SK-N-MC (cell line): ENCODE data around the gene FAM72B.
"Not testable (repeated sequence)": the region's sequence is repeated elsewhere in the genome, so short reads cannot be mapped to it uniquely, and the experiment has no call there.

Source experiments
- DNase-seq: peaks from one replicate; pipeline ENCODE4 v3.0.0-alpha.2; 2011; ENCODE audit warnings: low read depth, low spot score
- H3K27ac ChIP-seq: fragments of 200-600 bp; sonication (generic); 2 replicates; pipeline ENCODE4 v1.5.1; 2016; ENCODE audit warnings: mixed run types
- H3K36me3 ChIP-seq: fragments of 200-600 bp; sonication (generic); 2 replicates; pipeline ENCODE4 v1.6.1; 2017; ENCODE audit warnings: antibody characterized with exemption, low read length, mixed read lengths; ENCODE audit not compliant: insufficient read depth
- H3K4me3 ChIP-seq: fragments of 200-600 bp; sonication (generic); 2 replicates; pipeline ENCODE4 v1.5.1; 2016
- H3K9ac ChIP-seq: fragments of 200-600 bp; sonication (generic); 2 replicates; pipeline ENCODE4 v1.8.0; 2017; ENCODE audit warnings: mixed run types, mixed read lengths; ENCODE audit not compliant: insufficient read length
- H3K9me3 ChIP-seq: fragments of 200-600 bp; sonication (generic); 2 replicates; pipeline ENCODE4 v1.6.1; 2017; ENCODE audit warnings: low read depth, mild to moderate bottlenecking, antibody characterized with exemption, low read length, moderate library complexity, mixed read lengths
- POLR2AphosphoS5 ChIP-seq: IDR thresholded peaks from 2 replicates; pipeline ENCODE4 v1.6.1; 2012; ENCODE audit warnings: mild to moderate bottlenecking, low read depth, low read length, borderline replicate concordance

The FAM72B gene

GRCh38 chr1:121184290-121185127, at the start of gene FAM72B, which contains the start of gene SRGAP2C:
FAM72B (minus strand) TSS chr1:121184340; CDS start chr1:121183489, 851 bp downstream.
SRGAP2C (plus strand) TSS chr1:121184975; CDS start chr1:121187447, 2,472 bp downstream.
- peak; percentile 94 for DNase-seq
- not testable (repeated sequence) for H3K9me3 ChIP-seq, H3K9ac ChIP-seq, H3K36me3 ChIP-seq
- 0 out of 2 replicates have a peak, but pooled peaks have one; percentile 19 for TF ChIP-seq POLR2AphosphoS5
- Histone ChIP-seq H3K27ac (peak within 1 kb of the TSS; percentile 46; the same call in 1 of the 2 replicates), H3K4me3 (peak within 1 kb of the TSS; percentile 72)

GRCh38 chr1:121232445-121233125, 48.4 kb upstream of the FAM72B start:
- not testable (repeated sequence) for H3K4me3 ChIP-seq, H3K36me3 ChIP-seq, H3K27ac ChIP-seq, H3K9me3 ChIP-seq, H3K9ac ChIP-seq, DNase-seq

GRCh38 chr1:121230636-121231035, 46.5 kb upstream of the FAM72B start:
- not testable (repeated sequence) for H3K27ac ChIP-seq, H3K36me3 ChIP-seq, H3K4me3 ChIP-seq, H3K9me3 ChIP-seq, DNase-seq, H3K9ac ChIP-seq

GRCh38 chr1:121227544-121228330, 43.6 kb upstream of the FAM72B start:
- not testable (repeated sequence) for DNase-seq, H3K9ac ChIP-seq, H3K36me3 ChIP-seq, H3K9me3 ChIP-seq, H3K27ac ChIP-seq, H3K4me3 ChIP-seq

GRCh38 chr1:121226925-121227324, 42.8 kb upstream of the FAM72B start:
- not testable (repeated sequence) for H3K9ac ChIP-seq, H3K9me3 ChIP-seq, H3K27ac ChIP-seq, H3K36me3 ChIP-seq, DNase-seq, H3K4me3 ChIP-seq

GRCh38 chr1:121226295-121226904, 42.3 kb upstream of the FAM72B start:
- H3K36me3 ChIP-seq, H3K27ac ChIP-seq, DNase-seq, H3K9me3 ChIP-seq, H3K4me3 ChIP-seq, H3K9ac ChIP-seq: not testable (repeated sequence)

- H3K4me3 ChIP-seq, H3K9ac ChIP-seq, DNase-seq, H3K27ac ChIP-seq, H3K9me3 ChIP-seq, H3K36me3 ChIP-seq: not testable (repeated sequence)
These were observed 40.6 kb upstream of the FAM72B start for GRCh38 chr1:121224714-121225113.

GRCh38 chr1:121221770-121222169, 37.6 kb upstream of the FAM72B start:
- not testable (repeated sequence) for H3K4me3 ChIP-seq, DNase-seq, H3K27ac ChIP-seq, H3K36me3 ChIP-seq, H3K9ac ChIP-seq, H3K9me3 ChIP-seq

- not testable (repeated sequence) for H3K36me3 ChIP-seq, H3K9me3 ChIP-seq, H3K27ac ChIP-seq, H3K9ac ChIP-seq, DNase-seq, H3K4me3 ChIP-seq
These were observed 32.5 kb upstream of the FAM72B start for GRCh38 chr1:121216676-121217075.

- H3K27ac ChIP-seq, DNase-seq, H3K36me3 ChIP-seq: not testable (repeated sequence)
These were observed 31.7 kb upstream of the FAM72B start for GRCh38 chr1:121215699-121216417.

GRCh38 chr1:121214544-121215156, 30.5 kb upstream of the FAM72B start:
- H3K36me3 ChIP-seq, DNase-seq, H3K9me3 ChIP-seq, H3K27ac ChIP-seq, H3K4me3 ChIP-seq, H3K9ac ChIP-seq: not testable (repeated sequence)

More at GRCh38 chr1:121215699-121216417, 31.7 kb upstream of the FAM72B start:
- H3K4me3 ChIP-seq, H3K9me3 ChIP-seq, H3K9ac ChIP-seq: not testable (repeated sequence)

- not testable (repeated sequence) for H3K4me3 ChIP-seq, H3K9me3 ChIP-seq, H3K36me3 ChIP-seq, DNase-seq, H3K9ac ChIP-seq, H3K27ac ChIP-seq
These were observed 29.4 kb upstream of the FAM72B start for GRCh38 chr1:121213491-121213890.

- H3K4me3 ChIP-seq, DNase-seq, H3K9me3 ChIP-seq, H3K9ac ChIP-seq, H3K36me3 ChIP-seq, H3K27ac ChIP-seq: not testable (repeated sequence)
These were observed 26.6 kb upstream of the FAM72B start for GRCh38 chr1:121210778-121211177.
